Skin epidermis (tissue), 12 donors: ENCODE measurements around the gene GPR84.

Experiments used
- H3K27ac ChIP-seq, 21 experiments: fragments of 200-600 bp; sonication (generic) in 11 of 21; one replicate each; pipeline ENCODE4 v1.5.0; 2020; ENCODE audit warnings: mild to moderate bottlenecking in 3 of 21, inconsistent platforms in 2 of 21, moderate library complexity in 2 of 21
- H3K4me3 ChIP-seq, 7 experiments: fragments of 200-600 bp; sonication (generic) in 2 of 7; one replicate each; pipeline ENCODE4 v1.5.0; 2020; ENCODE audit warnings: inconsistent platforms in 2 of 7, mild to moderate bottlenecking in 2 of 7, moderate library complexity in 1 of 7

The GPR84 gene

GRCh38 chr12:54377797-54378515 lies 13.7 kb upstream of the GPR84 start:
- H3K4me3 ChIP-seq: no peak overlapping the region
- peak overlapping the region in 9 of 21 experiments; percentile 2 to 93 (median 82) for H3K27ac ChIP-seq

DNA sequence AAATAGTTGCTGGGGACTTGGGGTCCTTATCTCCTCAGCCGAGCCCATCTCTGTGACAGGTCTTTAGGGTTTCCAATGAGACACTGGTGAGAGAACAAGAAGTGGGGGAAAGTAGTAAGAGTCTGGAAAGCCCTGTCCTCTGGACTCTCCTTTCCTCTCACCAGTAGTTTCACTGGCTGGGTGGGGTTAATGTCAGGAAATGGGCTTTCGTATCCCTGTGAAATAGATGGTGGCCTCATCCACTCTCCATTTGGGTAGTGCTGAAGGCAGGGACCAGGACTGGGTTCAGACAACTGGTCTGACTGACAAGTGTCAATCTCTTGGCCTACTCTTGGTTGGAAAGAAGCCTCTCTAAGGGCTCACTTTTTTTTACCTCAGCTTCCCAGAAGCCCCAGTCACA lies 12.7 kb upstream of the GPR84 start:
- Histone ChIP-seq H3K4me3 (no peak overlapping the region), H3K27ac (peak overlapping the region in 12 of 21 experiments; percentile 2 to 93 (median 80))

DNA sequence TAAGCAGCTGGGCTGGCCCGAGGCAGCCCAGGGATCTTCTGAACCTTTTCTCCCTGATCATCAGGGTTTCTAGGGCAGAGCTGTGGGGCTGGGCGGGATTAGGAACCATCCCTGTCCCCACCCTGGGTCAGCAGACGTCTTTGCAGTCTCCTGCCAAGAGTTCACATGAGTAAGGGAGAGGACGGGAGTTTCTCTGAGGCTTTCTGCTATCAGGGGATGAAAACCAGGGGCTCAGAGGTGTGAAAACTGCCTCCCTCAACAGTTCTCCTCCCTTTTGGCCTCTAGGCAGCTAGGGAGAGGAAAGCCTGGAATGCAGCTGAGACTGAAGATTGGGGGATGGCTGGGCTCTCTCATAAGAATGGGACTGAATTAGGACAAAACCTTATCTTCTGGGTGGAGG lies 12.3 kb upstream of the GPR84 start:
- Histone ChIP-seq H3K27ac (peak overlapping the region in 13 of 21 experiments; percentile 10 to 93 (median 80)), H3K4me3 (no peak overlapping the region)

- H3K27ac ChIP-seq: peak overlapping the region in 15 of 21 experiments; percentile 12 to 93 (median 60)
Observed at GRCh38 chr12:54375259-54375579, 10.9 kb upstream of the GPR84 start.

GRCh38 chr12:54374562-54375258 lies 10.4 kb upstream of the GPR84 start:
- Histone ChIP-seq H3K27ac (peak overlapping the region in 16 of 21 experiments; percentile 17 to 93 (median 59)), H3K4me3 (no peak overlapping the region)

More at GRCh38 chr12:54375259-54375579, 10.9 kb upstream of the GPR84 start:
- no peak overlapping the region for H3K4me3 ChIP-seq

DNA sequence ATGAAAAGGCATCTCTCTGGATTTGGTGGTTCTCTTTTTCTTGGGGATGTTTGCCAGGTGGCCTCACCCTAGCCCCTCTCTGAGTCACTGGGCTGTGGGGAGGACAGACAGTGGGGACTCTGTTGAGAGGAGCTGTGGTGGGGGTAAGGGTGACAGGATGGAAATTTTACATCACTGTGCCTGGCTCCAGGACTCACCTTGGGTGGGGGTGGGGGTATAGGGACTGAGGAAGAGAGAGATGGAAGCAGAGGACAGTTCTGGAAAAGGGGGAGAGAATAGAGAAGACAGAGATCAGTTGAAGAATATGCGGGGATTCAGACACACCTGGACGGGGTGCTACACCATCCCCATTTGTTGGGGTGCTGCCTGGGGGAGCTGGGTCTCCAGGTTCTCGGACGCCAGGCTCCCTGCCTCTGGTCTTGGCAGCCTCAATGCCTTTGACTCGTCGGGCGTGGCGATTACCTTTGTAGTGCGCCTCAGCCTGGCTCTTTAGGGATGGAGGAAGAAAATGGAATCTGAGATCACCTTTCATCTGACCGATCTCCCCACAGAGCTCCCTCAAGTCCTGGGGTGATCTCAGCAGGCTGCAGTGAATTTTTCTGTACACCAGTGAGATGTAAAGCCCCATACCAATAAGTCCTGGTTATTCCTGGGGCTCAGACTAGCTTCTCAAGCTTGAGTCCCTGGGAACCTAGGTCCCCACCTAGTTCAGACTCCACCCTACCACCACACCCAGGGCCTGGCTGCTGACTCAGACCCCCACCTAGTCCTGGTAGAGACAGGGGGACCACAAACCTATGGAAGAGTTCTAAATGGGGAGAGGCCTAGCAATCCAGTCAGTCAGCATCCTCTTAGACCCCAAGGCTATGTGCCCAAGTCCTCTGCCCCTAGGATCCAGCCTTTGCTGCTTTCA lies 9.6 kb upstream of the GPR84 start:
- H3K27ac ChIP-seq: peak overlapping the region in 15 of 21 experiments; percentile 10 to 93 (median 60)
- H3K4me3 ChIP-seq: no peak overlapping the region

DNA sequence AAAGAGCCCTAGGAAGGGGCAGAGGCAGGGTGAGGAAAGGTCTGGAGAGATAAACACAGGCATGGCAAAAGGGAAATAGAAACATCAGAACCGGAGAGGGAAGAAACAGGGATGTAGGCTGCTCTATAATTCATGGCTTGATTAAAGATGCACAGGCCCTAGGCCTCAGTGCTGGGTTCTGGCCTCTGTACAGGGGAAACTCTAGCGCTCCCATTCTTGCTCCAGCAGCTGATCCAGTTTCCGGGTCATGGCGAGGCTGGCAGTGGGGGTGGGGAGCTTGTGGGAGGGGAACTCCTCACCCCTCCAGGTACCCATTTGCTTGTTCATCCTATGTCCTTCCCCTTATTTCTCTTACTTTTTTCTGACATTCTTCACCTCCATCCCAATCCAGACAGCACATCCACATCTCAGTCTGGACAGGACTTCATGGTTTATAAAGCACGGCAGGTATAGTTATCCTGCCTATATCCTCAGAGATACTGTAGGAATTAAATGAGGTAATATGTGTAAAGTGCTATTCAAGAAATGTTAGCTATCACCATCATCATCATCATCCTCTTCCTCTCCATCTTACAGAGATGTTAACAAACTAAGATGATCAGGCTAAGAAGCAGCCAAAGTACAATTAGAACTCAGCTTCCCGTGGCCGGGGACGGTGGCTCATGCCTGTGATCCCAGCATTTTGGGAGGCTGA lies 8.0 kb upstream of the GPR84 start:
- H3K4me3 ChIP-seq: no peak overlapping the region
- peak overlapping the region in 9 of 21 experiments; percentile 38 to 86 (median 80) for H3K27ac ChIP-seq

DNA sequence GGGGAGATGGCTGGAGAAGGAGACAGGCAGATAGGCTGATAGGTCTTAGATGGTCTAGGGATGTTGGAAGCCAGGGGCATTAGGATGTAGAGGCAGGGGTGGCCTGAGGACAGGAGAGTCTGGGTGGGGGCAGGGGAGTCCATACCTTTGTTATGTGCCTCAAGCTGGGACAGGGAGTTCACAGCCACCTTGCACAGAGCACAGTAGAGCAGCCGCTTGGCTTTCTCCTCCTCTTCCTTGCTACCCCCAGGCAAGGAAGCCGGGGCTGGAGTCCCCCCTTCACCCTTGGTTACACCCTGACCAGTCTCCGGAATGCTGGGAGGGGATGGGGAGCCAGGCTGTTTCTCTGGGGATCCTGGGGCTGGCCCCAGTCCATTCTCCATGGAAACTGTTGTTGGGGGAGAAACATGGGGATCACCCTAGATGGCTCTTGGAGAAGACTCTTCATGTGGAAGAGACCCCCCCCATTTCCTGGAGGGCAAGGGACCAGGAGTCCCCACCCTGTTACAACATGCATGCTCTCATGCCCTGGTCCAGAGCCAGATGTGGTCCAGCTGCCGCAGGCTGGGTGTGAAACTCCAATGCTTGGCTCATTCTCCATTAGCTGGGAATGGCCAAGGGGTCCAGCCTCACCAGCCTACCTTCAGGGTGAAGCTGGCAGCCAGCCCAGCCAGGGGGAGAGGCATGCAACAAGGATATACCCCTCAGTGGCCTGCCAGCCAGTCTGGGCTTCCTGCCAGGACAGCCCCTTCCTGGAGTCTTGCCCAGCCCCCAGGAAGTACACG lies 7.2 kb upstream of the GPR84 start:
- Histone ChIP-seq H3K4me3 (no peak overlapping the region), H3K27ac (peak overlapping the region in 10 of 21 experiments; percentile 38 to 86 (median 74))

- Histone ChIP-seq H3K27ac (peak overlapping the region in 14 of 21 experiments; percentile 8 to 86 (median 74)), H3K4me3 (peak overlapping the region; percentile 3 to 31 (median 18))
Observed at GRCh38 chr12:54370171-54370730, 6.0 kb upstream of the GPR84 start.

DNA sequence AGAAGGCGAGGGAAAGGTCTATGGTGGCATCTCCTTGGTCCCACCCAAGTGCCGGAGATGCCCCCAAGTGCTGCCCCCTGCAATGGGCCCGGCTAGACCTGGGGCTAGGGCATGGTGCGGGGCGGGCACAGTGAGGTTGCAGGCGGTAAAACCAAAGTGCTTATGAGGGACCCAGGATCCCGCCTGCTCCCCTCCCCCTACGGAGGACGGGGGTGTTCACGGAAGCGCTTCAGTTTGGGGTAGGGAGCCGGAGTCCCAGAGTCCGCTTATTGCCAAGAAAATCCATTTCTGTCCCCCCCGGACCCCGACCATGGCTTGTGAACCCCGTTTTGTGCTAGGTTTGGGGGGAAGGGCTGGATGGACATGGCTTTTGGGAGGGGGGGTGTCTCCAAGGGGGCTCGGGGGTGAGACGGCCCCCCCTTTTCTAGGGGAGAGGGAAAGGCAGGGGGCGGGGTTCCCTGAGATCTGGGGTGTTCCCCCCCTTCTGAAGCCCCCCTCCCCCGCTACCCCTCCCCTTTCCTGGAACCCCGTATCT lies 5.4 kb upstream of the GPR84 start:
- Histone ChIP-seq H3K27ac (peak overlapping the region in 16 of 21 experiments; percentile 8 to 86 (median 70)), H3K4me3 (peak overlapping the region; percentile 3 to 31 (median 18))

- peak overlapping the region in 6 of 7 experiments; percentile 1 to 31 (median 16) for H3K4me3 ChIP-seq
- H3K27ac ChIP-seq: peak overlapping the region in 19 of 21 experiments; percentile 3 to 86 (median 68)
Observed at GRCh38 chr12:54368709-54369596, 4.7 kb upstream of the GPR84 start.

GRCh38 chr12:54368025-54368708 lies 3.9 kb upstream of the GPR84 start:
- Histone ChIP-seq H3K4me3 (peak overlapping the region in 1 of 7 experiments; percentile 31), H3K27ac (peak overlapping the region in 18 of 21 experiments; percentile 0 to 78 (median 59))

GRCh38 chr12:54363618-54364017 lies 668 bp downstream of the GPR84 start:
- Histone ChIP-seq H3K4me3 (no peak overlapping the region), H3K27ac (peak overlapping the region in 2 of 21 experiments; percentile 4 to 37)

- no peak overlapping the region for H3K4me3 ChIP-seq
Observed at GRCh38 chr12:54363047-54363446, 1.2 kb downstream of the GPR84 start.

GRCh38 chr12:54360717-54361456 lies 3.4 kb downstream of the GPR84 start:
- no peak overlapping the region for H3K4me3 ChIP-seq
- peak overlapping the region in 5 of 21 experiments; percentile 16 to 96 (median 93) for H3K27ac ChIP-seq

More at GRCh38 chr12:54363047-54363446, 1.2 kb downstream of the GPR84 start:
- H3K27ac ChIP-seq: no peak overlapping the region
